ENCODE data around the gene CSNK2A1. TPM values are rescaled to one million over a fixed set of nuclear protein-coding genes. Genes with fewer than 3 reads are reported as not detected.
"Not testable (repeated sequence)": the region's sequence is repeated elsewhere in the genome, so short reads cannot be mapped to it uniquely, and the experiment has no call there.

The CSNK2A1 gene
- polyA plus RNA-seq, 1 experiment = 136 TPM

DNA sequence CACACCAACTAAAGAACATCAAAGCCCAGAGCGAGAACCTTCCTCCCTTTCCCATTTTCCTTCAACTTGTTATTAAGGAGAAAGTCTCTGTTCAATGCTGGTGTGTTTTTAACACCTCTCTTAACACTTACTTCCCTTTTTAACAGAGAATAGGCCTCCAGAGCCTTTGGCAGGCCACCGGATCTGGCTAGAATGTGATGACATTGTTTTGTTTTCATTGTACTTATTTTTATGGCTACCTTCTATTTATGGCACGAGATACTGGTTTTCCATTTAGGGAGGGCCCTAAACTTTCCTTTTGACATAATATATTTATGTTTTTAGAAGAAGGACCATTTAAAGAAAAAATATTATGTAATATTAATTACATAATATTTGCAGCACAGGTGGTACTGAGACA, 44.9 kb upstream of the CSNK2A1 start:
- H3K27me3 ChIP-seq (ENCODE audit: control insufficient read depth, insufficient read depth, low read length) = peaks cover 8% of the 10 kb centered on the region
- no peak for DNase-seq (ENCODE audit: low read depth, low spot score)
- POLR2A ChIA-PET = interaction anchor here (0.6 kb wide), 1 partner anchor 55 kb away, joined by 3 read pairs; no protein-coding TSS in a partner anchor

DNA sequence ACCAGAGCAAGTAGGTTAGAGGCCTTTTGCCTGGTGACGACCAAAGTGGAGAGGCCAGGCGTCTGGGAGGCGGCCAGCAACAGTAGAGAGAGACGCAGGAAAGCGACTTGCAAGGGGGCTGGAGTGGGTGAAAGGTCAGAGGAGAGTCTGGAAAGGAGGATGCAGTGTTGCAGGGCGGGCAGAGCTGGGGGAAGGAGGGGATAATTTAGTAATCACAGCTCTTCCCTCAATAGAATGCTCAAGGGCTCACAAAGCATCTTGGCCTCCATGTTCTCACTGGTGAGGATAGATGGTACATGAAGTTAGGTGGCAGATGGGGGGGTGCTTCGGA, 41.3 kb upstream of the CSNK2A1 start:
- TF ChIP-seq, protein P1, sequence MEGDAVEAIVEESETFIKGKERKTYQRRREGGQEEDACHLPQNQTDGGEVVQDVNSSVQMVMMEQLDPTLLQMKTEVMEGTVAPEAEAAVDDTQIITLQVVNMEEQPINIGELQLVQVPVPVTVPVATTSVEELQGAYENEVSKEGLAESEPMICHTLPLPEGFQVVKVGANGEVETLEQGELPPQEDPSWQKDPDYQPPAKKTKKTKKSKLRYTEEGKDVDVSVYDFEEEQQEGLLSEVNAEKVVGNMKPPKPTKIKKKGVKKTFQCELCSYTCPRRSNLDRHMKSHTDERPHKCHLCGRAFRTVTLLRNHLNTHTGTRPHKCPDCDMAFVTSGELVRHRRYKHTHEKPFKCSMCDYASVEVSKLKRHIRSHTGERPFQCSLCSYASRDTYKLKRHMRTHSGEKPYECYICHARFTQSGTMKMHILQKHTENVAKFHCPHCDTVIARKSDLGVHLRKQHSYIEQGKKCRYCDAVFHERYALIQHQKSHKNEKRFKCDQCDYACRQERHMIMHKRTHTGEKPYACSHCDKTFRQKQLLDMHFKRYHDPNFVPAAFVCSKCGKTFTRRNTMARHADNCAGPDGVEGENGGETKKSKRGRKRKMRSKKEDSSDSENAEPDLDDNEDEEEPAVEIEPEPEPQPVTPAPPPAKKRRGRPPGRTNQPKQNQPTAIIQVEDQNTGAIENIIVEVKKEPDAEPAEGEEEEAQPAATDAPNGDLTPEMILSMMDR (IDR thresholded peaks at IDR 0.05; ENCODE audit: low read depth, low read length) = no peak
- DNase-seq (ENCODE audit: low read depth, low spot score) = no peak
- ChIA-PET POLR2A (no interaction called here), CTCF (no interaction called here)
- Histone ChIP-seq H3K4me3 (ENCODE audit: low read depth, low read length) (no peak overlapping the region), H3K9me3 (ENCODE audit: control insufficient read depth, insufficient read depth, low read length) (no peaks in the 10 kb centered on the region), H3K27ac (ENCODE audit: low read depth, low read length) (no peak overlapping the region), H3K27me3 (ENCODE audit: control insufficient read depth, insufficient read depth, low read length) (no peaks in the 10 kb centered on the region)

More for the DNA sequence above, 44.9 kb upstream of the CSNK2A1 start:
- H3K27ac ChIP-seq (ENCODE audit: low read depth, low read length) = no peak overlapping the region
- no peaks in the 10 kb centered on the region for H3K9me3 ChIP-seq (ENCODE audit: control insufficient read depth, insufficient read depth, low read length)
- CTCF ChIA-PET = interaction anchor here (1.4 kb wide), 1 partner anchor 79 kb away, joined by 5 read pairs; no protein-coding TSS in a partner anchor
- H3K4me3 ChIP-seq (ENCODE audit: low read depth, low read length) = no peak overlapping the region
- TF ChIP-seq, protein P1 (IDR thresholded peaks at IDR 0.05; ENCODE audit: low read depth, low read length) = no peak

DNA sequence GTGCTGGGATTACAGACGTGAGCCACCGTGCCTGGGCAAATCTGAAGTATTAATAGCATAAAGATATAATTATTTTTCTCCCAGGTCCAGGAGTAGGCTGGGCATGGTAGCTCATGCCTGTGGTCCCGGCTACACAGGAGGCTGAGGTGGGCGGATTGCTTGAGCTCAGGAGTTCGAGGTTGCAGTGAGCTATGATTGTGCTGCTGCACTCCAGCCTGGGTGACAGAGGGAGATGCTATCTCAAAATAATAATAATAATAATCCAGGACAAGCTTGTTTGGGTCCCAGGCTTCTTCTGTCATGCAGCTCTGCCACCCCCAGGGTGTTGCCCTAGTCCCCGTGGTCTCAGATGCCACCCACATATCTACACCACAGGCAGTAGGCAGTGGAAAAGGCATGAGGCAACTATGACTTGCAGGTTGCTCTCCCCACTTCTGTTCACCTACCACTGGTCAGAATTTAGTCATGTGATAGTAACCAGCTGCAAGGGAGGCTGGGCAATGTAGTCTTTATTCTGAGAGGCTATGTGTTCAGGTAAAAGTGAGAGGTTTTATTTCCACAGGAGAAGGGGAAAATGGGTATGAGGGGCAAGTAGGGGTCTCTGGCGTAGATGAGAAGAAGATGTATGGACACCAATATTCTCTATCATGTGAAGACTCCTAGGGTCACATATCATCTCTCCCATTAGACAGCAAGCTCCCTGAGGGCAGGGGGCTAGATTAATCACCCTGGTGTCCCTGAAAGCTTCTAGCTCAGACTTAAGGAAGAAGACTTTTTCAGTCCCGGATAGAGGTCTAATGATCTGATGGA, 40.8 kb upstream of the CSNK2A1 start:
- ChIA-PET POLR2A (no interaction called here), CTCF (no interaction called here)
- H3K27ac ChIP-seq (ENCODE audit: low read depth, low read length) = no peak overlapping the region
- TF ChIP-seq, protein P1 (IDR thresholded peaks at IDR 0.05; ENCODE audit: low read depth, low read length) = no peak
- H3K4me3 ChIP-seq (ENCODE audit: low read depth, low read length) = no peak overlapping the region
- no peaks in the 10 kb centered on the region for H3K9me3 ChIP-seq (ENCODE audit: control insufficient read depth, insufficient read depth, low read length)
- no peak for DNase-seq (ENCODE audit: low read depth, low spot score)
- no peaks in the 10 kb centered on the region for H3K27me3 ChIP-seq (ENCODE audit: control insufficient read depth, insufficient read depth, low read length)

DNA sequence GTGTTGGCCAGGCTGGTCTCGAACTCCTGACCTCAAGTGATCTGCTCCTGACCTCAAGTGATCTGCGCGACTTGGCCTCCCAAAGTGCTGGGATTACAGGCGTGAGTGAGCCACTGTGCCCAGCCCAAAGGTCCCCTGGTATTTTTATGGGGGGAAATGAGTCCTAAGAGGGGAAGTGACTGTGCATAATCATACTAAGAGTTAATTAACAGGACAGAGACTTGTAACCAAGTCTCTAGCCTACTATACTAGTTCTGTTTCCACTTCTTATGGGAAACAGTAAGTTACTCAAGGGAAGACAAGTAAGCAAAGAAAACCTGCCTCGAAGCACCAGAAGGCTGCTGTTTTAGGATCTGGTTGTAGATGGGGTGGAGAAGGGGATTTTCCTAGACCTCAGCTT, 38.6 kb upstream of the CSNK2A1 start:
- TF ChIP-seq, protein P1 (IDR thresholded peaks at IDR 0.05; ENCODE audit: low read depth, low read length) = no peak
- CTCF ChIA-PET = interaction anchor here (1.4 kb wide), 1 partner anchor 20 kb away, joined by 4 read pairs; no protein-coding TSS in a partner anchor

DNA sequence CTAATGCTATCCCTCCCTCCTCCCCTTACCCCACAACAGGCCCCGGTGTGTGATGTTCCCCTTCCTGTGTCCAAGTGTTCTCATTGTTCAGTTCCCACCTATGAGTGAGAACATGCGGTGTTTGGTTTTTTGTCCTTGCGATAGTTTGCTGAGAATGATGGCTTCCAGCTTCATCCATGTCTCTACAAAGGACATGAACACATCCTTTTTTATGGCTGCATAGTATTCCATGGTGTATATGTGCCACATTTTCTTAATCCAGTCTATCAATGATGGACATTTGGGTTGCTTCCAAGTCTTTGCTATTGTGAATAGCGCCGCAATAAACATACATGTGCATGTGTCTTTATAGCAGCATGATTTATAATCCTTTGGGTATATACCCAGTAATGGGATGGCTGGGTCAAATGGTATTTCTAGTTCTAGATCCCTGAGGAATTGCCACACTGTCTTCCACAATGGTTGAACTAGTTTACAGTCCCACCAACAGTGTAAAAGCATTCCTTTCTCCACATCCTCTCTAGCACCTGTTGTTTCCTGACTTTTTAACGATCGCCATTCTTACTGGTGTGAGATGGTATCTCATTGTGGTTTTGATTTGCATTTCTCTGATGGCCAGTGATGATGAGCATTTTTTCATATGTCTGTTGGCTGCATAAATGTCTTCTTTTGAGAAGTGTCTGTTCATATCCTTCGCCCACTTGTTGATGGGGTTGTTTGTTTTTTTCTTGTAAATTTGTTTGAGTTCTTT, 35.5 kb upstream of the CSNK2A1 start:
- H3K27ac ChIP-seq (ENCODE audit: low read depth, low read length); POLR2A ChIA-PET; H3K9me3 ChIP-seq (ENCODE audit: control insufficient read depth, insufficient read depth, low read length); CTCF ChIA-PET; H3K4me3 ChIP-seq (ENCODE audit: low read depth, low read length); DNase-seq (ENCODE audit: low read depth, low spot score); H3K27me3 ChIP-seq (ENCODE audit: control insufficient read depth, insufficient read depth, low read length): not testable (repeated sequence)

More for the DNA sequence above, 38.6 kb upstream of the CSNK2A1 start:
- no peak overlapping the region for H3K4me3 ChIP-seq (ENCODE audit: low read depth, low read length)
- H3K27ac ChIP-seq (ENCODE audit: low read depth, low read length) = no peak overlapping the region
- no peak for DNase-seq (ENCODE audit: low read depth, low spot score)
- POLR2A ChIA-PET = no interaction called here
- H3K27me3 ChIP-seq (ENCODE audit: control insufficient read depth, insufficient read depth, low read length) = no peaks in the 10 kb centered on the region
- H3K9me3 ChIP-seq (ENCODE audit: control insufficient read depth, insufficient read depth, low read length) = no peaks in the 10 kb centered on the region

Data from AG04450 (cell line).